PFSK-1 (cell line): ENCODE results near the gene GPC6.

Experiments used
- POLR2AphosphoS5 ChIP-seq: IDR thresholded peaks from 2 replicates; pipeline ENCODE4 v1.6.1; 2012; ENCODE audit warnings: low read depth, mild to moderate bottlenecking, control low read depth, low read length, moderate library complexity
- TAF1 ChIP-seq: IDR thresholded peaks from 2 replicates; pipeline ENCODE4 v1.6.1; 2012; ENCODE audit warnings: low read length, control low read depth, borderline replicate concordance; ENCODE audit not compliant: insufficient read depth

DNA sequence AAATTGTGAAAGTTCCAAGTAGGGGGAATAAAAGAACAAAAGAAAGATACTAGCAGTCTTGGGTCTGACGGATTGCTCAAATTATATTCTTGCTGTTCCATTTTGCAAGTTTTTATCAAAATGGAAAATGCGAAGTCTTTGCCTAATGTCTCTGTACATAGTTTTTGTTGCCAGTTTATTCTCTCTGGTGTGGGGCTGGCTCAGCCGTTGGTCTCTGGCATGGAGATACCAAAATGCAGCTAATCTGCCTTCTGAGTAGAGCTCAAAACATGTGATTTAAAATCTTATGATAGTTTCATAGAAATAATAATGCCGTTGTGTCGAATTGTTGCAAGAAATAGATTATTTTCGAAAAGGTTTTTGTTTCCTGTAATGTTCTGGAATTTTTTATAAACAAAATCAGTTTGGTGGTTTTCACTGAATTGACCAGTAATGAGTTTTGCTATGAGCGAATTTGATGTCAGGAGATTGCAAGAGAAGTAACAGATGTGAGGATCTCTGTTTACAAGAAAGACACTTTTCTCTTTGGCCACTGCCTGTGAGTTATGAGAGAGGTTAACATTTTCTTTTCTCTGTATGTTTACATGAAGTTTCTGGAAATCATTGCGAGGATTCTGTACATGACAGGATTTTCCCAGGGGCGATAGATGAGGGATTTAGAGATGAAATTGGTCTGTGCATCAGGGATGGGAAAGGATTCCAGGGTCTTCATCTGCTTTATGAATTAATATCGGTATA lies 1105.9 kb downstream of the GPC6 start:
- TF ChIP-seq TAF1 (no peak), POLR2AphosphoS5 (no peak)
